Rectal smooth muscle tissue (tissue), 1 donor: ENCODE results near the gene SHBG.

ENCODE experiments used
- H3K27ac ChIP-seq: one replicate; pipeline ENCODE4 v1.7.0; 2013; ENCODE audit warnings: low read depth, low read length, inconsistent platforms
- H3K27me3 ChIP-seq: one replicate; pipeline ENCODE4 v1.7.0; 2013; ENCODE audit warnings: low read length; ENCODE audit not compliant: control insufficient read depth, insufficient read depth
- H3K36me3 ChIP-seq: one replicate; pipeline ENCODE4 v1.7.0; 2013; ENCODE audit warnings: low read length; ENCODE audit not compliant: control insufficient read depth, insufficient read depth
- H3K4me1 ChIP-seq: one replicate; pipeline ENCODE4 v1.7.0; 2013; ENCODE audit warnings: low read length; ENCODE audit not compliant: control insufficient read depth, insufficient read depth
- H3K4me3 ChIP-seq: one replicate; pipeline ENCODE4 v1.7.0; 2013; ENCODE audit warnings: low read length
- H3K9ac ChIP-seq: one replicate; pipeline ENCODE4 v1.7.0; 2013; ENCODE audit warnings: low read length

Gene SHBG

GRCh38 chr17:7656958-7657609, 27.1 kb downstream of the SHBG start:
- H3K27ac ChIP-seq: no peak overlapping the region
- no peaks in the 10 kb centered on the region for H3K36me3 ChIP-seq

GRCh38 chr17:7667656-7668406, 37.9 kb downstream of the SHBG start:
- Histone ChIP-seq H3K9ac (no peak overlapping the region), H3K36me3 (peaks cover 21% of the 10 kb centered on the region), H3K4me3 (no peak overlapping the region), H3K27ac (no peak overlapping the region), H3K4me1 (no peaks in the 10 kb centered on the region), H3K27me3 (no peaks in the 10 kb centered on the region)

More at GRCh38 chr17:7656958-7657609, 27.1 kb downstream of the SHBG start:
- no peak overlapping the region for H3K4me3 ChIP-seq
- H3K9ac ChIP-seq: no peak overlapping the region
- peaks cover under 1% of the 10 kb centered on the region for H3K27me3 ChIP-seq
- H3K4me1 ChIP-seq: no peaks in the 10 kb centered on the region

- Histone ChIP-seq H3K36me3 (peaks cover 26% of the 10 kb centered on the region), H3K4me3 (no peak overlapping the region), H3K9ac (no peak overlapping the region), H3K27me3 (no peaks in the 10 kb centered on the region), H3K4me1 (no peaks in the 10 kb centered on the region), H3K27ac (no peak overlapping the region)
Observed at GRCh38 chr17:7668482-7668881, 38.5 kb downstream of the SHBG start.

- H3K4me3 ChIP-seq: no peak overlapping the region
- no peaks in the 10 kb centered on the region for H3K27me3 ChIP-seq
- no peaks in the 10 kb centered on the region for H3K4me1 ChIP-seq
- no peak overlapping the region for H3K9ac ChIP-seq
- H3K27ac ChIP-seq: no peak overlapping the region
- peaks cover 46% of the 10 kb centered on the region for H3K36me3 ChIP-seq
Observed at GRCh38 chr17:7673239-7673638, 43.3 kb downstream of the SHBG start.

GRCh38 chr17:7674934-7675333, 45.0 kb downstream of the SHBG start:
- Histone ChIP-seq H3K4me1 (no peaks in the 10 kb centered on the region), H3K9ac (no peak overlapping the region), H3K36me3 (peaks cover 37% of the 10 kb centered on the region), H3K27me3 (no peaks in the 10 kb centered on the region), H3K27ac (no peak overlapping the region), H3K4me3 (no peak overlapping the region)

- Histone ChIP-seq H3K4me1 (no peaks in the 10 kb centered on the region), H3K27ac (no peak overlapping the region), H3K9ac (no peak overlapping the region), H3K27me3 (no peaks in the 10 kb centered on the region), H3K36me3 (peaks cover 30% of the 10 kb centered on the region), H3K4me3 (no peak overlapping the region)
Observed at GRCh38 chr17:7676533-7676932, 46.6 kb downstream of the SHBG start.

- Histone ChIP-seq H3K36me3 (peaks cover 26% of the 10 kb centered on the region), H3K27ac (no peak overlapping the region), H3K9ac (no peak overlapping the region), H3K27me3 (no peaks in the 10 kb centered on the region), H3K4me3 (no peak overlapping the region), H3K4me1 (no peaks in the 10 kb centered on the region)
Observed at GRCh38 chr17:7677388-7678067, 47.6 kb downstream of the SHBG start.
